ENCODE measurements around the gene ADD2.
"Not testable (repeated sequence)": the region's sequence is repeated elsewhere in the genome, so short reads cannot be mapped to it uniquely, and the experiment has no call there.

The ADD2 gene

DNA sequence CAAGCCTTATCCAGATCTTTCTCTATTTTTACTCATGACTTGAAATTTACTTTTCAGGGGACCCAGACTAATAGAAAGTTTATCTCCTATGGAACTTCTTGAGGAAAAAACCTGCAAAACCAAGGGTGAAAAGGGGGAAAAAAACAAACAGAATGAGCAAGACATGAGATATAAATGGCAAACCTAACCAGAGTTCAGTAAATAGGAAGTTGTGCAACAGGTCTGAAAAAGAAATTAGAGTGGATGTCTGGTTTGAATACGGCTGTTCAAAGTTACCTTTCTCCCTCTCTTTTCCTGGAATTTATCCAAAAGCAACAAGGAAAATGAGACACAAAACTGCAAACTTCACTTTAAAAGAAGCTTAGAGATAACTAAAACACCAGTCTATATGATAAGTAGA, 135.6 kb downstream of the ADD2 start:
- no peak for DNase-seq (ENCODE audit: low spot score)

DNA sequence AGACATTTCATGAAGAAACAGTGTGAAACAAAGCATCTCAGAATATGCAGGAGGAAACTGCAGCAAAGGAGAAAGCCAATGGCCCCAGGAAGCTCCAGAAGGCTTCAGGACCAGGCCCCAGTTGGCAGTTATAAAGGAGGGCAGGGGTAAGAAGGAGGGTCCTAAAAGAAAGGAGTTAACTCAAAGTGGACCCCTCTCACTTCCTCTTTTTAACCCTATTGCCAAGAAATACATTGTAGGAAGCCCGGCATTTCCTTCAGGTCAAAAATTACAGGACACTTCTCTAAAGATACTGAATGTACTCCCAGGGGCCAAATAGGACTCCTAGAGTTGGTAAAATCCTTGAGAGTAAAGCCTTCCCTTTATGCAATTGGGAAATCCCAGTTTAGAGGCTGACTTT, 137.2 kb downstream of the ADD2 start:
- DNase-seq (ENCODE audit: low spot score), result no peak

DNA sequence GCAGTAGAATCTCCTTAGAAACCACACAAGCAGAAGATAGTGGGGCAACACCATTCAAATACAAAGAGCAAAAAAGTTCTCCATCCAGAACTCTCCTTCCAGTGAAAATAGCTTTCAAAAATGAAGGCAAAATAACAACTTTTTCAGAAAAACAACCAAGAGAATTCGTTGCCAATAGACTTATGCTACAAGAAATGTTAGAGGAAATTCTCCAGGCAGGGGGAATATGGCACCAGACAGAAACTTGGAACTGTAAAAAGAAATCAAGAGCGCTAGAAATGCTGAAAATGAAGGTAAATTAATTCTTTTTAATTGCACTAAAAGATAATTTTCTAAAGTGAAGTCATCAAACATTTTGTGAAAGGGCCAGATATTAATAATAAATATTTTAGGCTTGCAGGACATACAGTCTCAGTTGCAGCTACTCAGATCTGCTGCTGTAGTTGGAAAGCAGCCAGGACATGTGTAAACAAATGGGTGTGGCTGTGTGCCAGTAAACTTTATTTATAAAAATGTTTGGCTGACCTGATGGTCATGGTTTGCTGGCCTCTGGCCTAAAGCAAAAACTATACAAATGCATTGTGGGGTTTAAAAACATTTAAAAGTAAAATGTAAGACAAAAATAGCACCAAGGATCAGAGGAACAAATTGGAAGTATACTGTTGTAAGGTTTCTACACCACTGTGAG, 140.6 kb downstream of the ADD2 start:
- DNase-seq (ENCODE audit: low spot score), result peak; percentile 29

- no peak for DNase-seq (ENCODE audit: low spot score)
Observed at GRCh38 chr2:70626254-70626990, 141.6 kb downstream of the ADD2 start.

DNA sequence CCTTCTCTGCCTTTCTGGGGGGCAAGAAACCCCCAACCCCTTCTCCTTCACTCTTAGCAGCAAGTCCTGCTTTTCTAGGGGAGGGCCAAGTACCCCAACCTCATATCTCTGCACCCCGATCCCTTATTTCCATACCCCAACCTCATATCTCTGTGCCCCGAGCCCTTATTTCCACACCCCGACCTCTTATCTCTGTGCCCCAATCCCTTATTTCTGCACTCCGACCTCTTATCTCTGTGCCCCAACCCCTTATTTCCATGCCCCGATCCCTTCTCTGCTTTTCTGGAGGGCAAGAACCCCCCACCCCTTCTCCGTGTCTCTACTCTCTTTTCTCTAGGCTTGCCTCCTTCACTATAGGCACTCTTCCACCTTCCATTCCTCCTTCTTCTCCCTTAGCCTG, 146.5 kb downstream of the ADD2 start:
- not testable (repeated sequence) for DNase-seq (ENCODE audit: low spot score)

DNA sequence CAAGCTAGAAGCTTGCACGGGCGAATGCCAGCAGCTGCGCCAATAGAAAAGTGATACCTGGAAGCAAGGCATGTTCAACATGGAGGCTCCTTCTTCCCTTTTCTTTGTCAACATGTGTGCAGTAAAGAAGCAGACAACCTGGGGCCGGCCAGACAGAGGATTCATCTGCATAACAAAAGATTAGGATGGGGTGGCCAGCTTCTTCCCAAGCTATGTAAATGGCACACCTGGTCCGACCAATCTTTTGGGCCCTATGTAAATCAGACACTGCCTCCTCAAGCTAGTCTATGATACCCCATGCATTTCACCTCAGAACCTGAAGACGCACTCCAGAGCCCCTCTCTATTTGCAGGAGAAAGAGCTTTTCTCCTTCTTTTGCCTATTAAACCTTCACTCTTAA, 148.0 kb downstream of the ADD2 start:
- no peak for DNase-seq (ENCODE audit: low spot score)

DNA sequence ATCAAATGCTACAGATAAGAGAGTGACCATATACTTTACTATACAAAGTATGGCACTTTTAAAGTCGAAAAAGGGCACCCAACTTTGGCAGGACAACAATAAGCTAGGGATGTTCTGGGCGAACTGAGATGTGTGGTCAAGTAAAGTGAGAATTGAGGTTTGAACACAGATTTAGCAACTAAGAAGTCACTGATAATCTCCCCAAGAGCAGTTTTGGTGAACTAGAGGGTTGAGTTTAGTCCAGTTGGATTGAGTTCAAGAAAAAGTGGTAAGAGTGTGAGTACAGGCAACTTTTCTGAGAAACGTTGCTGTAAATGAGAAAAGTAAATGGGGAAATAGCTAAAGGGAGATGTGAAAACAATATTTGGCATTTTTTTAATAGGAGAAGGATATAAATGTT, 148.8 kb downstream of the ADD2 start:
- no peak for DNase-seq (ENCODE audit: low spot score)

DNA sequence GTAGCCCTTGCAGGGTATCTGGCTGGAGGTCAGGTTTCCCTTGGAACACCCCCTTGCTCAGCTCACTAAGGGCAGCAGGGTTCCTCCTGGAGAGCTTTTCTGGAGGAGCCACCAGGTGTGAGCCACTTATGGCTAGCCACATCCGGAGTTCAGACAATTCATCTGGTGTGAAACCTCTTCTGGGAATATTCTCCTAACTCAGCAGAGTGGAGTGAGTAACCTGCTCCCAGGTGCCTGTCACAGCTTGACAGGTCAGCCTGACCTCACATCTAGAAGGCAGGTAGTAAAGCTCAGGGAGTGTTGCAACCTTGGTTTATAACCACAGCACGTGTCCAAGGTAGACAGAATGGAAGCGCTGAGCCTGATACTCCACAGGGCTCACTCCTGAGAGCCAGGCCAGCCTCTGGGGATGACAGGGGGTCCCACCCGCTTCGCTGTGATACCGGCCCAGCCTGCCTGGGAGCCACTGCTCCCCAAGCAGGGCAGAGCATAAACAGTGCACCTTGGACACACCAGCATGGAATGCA, 151.8 kb downstream of the ADD2 start:
- DNase-seq (ENCODE audit: low spot score), result peak; percentile 89

GRCh38 chr2:70615222-70615621, 152.8 kb downstream of the ADD2 start:
- no peak for DNase-seq (ENCODE audit: low spot score)

GRCh38 chr2:70613521-70613920, 154.5 kb downstream of the ADD2 start:
- no peak for DNase-seq (ENCODE audit: low spot score)

DNA sequence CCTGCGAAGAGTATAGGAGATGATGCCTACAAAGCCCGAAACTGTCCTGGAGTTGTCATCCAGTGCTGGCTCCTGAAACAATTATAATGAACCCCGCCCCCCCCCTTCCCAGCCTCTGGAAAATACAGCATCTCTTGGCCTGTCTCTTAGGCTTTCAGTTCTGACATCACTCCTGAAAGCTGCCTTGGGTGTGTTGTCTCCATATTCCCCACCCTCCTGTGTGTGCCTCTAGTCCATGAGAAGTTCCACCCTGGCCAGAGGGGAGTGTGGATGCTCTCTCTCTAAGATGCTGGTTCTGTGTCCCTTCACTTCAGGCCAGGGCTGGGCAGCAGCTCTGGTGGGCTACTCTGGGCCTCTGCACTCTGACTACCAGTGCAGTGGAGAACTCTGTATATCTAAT, 155.4 kb downstream of the ADD2 start:
- no peak for DNase-seq (ENCODE audit: low spot score)

- DNase-seq (ENCODE audit: low spot score), result peak; percentile 86
Observed at GRCh38 chr2:70608373-70608772, 159.6 kb downstream of the ADD2 start.

DNA sequence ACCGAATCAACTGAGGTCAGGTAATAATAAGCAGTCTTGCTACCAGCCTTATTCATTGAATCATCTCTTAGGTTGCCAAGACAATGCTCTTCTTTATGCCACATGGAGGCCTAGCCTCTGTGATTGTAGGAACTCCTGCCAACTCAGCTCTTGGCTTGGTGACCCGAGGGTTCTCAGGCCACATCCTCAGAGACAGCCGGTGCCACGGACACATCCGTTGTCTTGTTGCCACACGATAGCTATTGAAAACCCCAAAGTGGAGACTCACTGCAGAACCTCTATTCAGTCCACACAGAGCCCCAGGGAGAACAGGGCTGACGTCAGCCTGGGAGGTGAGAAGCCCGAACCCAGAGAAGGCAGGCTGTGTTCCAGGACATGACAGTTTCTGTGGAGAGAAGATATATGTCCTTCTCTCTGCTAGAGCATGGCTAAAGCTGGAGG, 160.9 kb downstream of the ADD2 start:
- DNase-seq (ENCODE audit: low spot score), result peak; percentile 85
